ENCODE data around the gene SLC39A3. TPM values are rescaled to one million over a fixed set of nuclear protein-coding genes. Genes with fewer than 3 reads are reported as not detected.

SLC39A3 gene
- total RNA-seq, 1 donor from 2014 or later, result 22.6 TPM

GRCh38 chr19:2775556-2776430 is 36.0 kb upstream of the SLC39A3 start:
- Histone ChIP-seq H3K36me3 (no peaks in the 10 kb centered on the region), H3K9me3 (replicated peaks) (no peaks in the 10 kb centered on the region), H3K27me3 (ENCODE audit: low read depth) (no peaks in the 10 kb centered on the region), H3K4me1 (peaks cover 89% of the 10 kb centered on the region), H3K4me3 (peak overlapping the region; percentile 56), H3K27ac (replicated peaks) (peak overlapping the region; percentile 98)
- intact Hi-C loops (cut with micrococcal nuclease), result no loop called here
- TF ChIP-seq CTCF (IDR thresholded peaks at IDR 0.05; ENCODE audit: borderline replicate concordance), result no peak
- peak; percentile 71 for DNase-seq

- no peaks in the 10 kb centered on the region for H3K27me3 ChIP-seq (ENCODE audit: low read depth)
- intact Hi-C loops (cut with micrococcal nuclease), result no loop called here
- peak overlapping the region; percentile 56 for H3K4me3 ChIP-seq
- no peak for TF ChIP-seq CTCF (IDR thresholded peaks at IDR 0.05; ENCODE audit: borderline replicate concordance)
- no peak for DNase-seq
- H3K9me3 ChIP-seq (replicated peaks), result no peaks in the 10 kb centered on the region
- peaks cover 89% of the 10 kb centered on the region for H3K4me1 ChIP-seq
- no peaks in the 10 kb centered on the region for H3K36me3 ChIP-seq
- H3K27ac ChIP-seq (replicated peaks), result peak overlapping the region; percentile 98
Measured at GRCh38 chr19:2774953-2775555, 35.2 kb upstream of the SLC39A3 start.

- no peaks in the 10 kb centered on the region for H3K27me3 ChIP-seq (ENCODE audit: low read depth)
- peaks cover 85% of the 10 kb centered on the region for H3K4me1 ChIP-seq
- peak; percentile 73 for DNase-seq
- no peaks in the 10 kb centered on the region for H3K36me3 ChIP-seq
- no peak for TF ChIP-seq CTCF (IDR thresholded peaks at IDR 0.05; ENCODE audit: borderline replicate concordance)
- peak overlapping the region; percentile 98 for H3K27ac ChIP-seq (replicated peaks)
- intact Hi-C loops (cut with micrococcal nuclease), result no loop called here
- H3K4me3 ChIP-seq, result peak overlapping the region; percentile 56
- no peaks in the 10 kb centered on the region for H3K9me3 ChIP-seq (replicated peaks)
Measured at GRCh38 chr19:2774083-2774679, 34.4 kb upstream of the SLC39A3 start.

GRCh38 chr19:2771786-2772674 is 32.2 kb upstream of the SLC39A3 start:
- no peak for DNase-seq
- intact Hi-C loops (cut with micrococcal nuclease), result no loop called here
- H3K9me3 ChIP-seq (replicated peaks), result no peaks in the 10 kb centered on the region
- H3K4me3 ChIP-seq, result no peak overlapping the region
- TF ChIP-seq CTCF (IDR thresholded peaks at IDR 0.05; ENCODE audit: borderline replicate concordance), result no peak
- peaks cover 18% of the 10 kb centered on the region for H3K36me3 ChIP-seq
- H3K27ac ChIP-seq (replicated peaks), result peak overlapping the region; percentile 84
- H3K27me3 ChIP-seq (ENCODE audit: low read depth), result no peaks in the 10 kb centered on the region
- H3K4me1 ChIP-seq, result peaks cover 77% of the 10 kb centered on the region
